PFSK-1 (cell line): ENCODE results near the gene THRB.

ENCODE experiments used
- SIN3A ChIP-seq: IDR thresholded peaks from 2 replicates; pipeline ENCODE4 v1.6.1; 2012; ENCODE audit warnings: mild to moderate bottlenecking, low read length, moderate library complexity, borderline replicate concordance; ENCODE audit not compliant: insufficient read depth
- TAF1 ChIP-seq: IDR thresholded peaks from 2 replicates; pipeline ENCODE4 v1.6.1; 2012; ENCODE audit warnings: low read length, control low read depth, borderline replicate concordance; ENCODE audit not compliant: insufficient read depth

GRCh38 chr3:24133942-24134341 lies 360.7 kb downstream of the THRB start:
- TF ChIP-seq TAF1 (no peak), SIN3A (no peak)
